Erythroblast (primary cell): ENCODE measurements around the gene ZNF730.

ENCODE experiments used
- GATA1 ChIP-seq: IDR thresholded peaks from 2 replicates; pipeline ENCODE4 v1.6.1; 2011; ENCODE audit warnings: low read depth, mild to moderate bottlenecking, control low read depth, low read length, moderate library complexity
- POLR2A ChIP-seq: IDR thresholded peaks from 2 replicates; pipeline ENCODE4 v1.6.1; 2011; ENCODE audit warnings: mild to moderate bottlenecking, low read length

- TF ChIP-seq POLR2A (no peak), GATA1 (no peak)
Measured at GRCh38 chr19:23093832-23094231, 23.0 kb upstream of the ZNF730 start.
